ENCODE results near the gene FHIT.
A peak's percentile ranks its signal among the peaks of the same experiment; 100 is the strongest.

The FHIT gene

DNA sequence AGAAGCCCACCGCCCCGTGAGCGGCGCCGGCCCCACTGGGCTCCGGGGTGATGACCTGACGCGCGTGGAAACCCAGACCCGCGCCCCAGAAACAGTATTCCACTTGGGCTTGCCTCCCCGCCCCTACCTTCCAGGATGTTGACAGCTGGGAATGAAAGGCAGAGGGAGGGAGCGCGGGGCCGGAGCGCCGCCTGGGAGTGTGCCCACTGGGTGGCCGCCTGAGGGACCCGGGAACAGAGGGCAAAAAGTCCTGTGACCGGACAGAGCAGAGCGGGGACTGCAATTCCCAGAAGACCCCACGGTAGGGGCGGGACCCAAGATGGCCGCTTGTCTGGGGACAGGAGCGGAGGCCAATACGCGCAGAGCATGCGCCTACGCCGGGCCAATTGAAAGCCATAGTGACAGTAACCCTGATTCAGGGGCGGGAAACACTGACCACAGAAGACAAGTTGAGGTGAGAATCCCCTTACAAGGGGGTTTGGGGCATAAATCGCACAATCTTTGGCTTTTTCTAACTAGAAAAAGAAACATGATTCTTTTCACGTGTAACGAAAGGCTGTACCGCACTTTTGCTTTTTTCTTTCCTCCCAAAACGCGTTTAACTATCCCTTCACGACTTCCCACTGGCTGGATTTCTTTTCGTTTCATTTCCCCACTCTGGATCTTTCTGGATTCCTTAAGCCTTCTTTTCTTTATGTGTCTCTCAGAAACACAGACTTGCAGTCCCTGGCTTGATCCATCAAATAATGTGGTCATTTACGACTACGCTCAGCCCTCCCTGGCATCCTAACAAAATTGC lies at the start of gene FHIT:
FHIT (minus strand) TSS at position 279 of the 799 bp plus-strand sequence.
- peak; percentile 82 to 91 (median 83) for DNase-seq

DNA sequence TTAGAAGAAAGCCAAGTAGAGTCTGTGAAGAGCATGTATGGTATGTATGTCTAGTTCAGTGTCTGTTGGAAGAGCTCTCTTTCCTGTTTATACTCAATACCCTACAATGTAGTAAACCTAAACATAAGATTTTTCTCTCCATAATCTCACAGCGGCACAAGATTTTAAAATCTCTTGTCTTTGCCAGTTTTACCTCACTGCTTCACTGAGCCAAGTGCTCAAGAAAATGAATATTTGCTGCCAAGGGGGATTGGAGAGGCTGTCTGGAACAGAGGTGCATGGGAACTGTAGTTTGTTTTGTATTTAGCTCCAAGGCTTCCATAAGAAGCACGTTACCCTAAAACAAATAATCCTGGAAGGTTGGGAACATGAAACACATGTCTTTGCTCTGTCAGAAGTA lies 49.5 kb upstream of the FHIT start:
- no peak for DNase-seq

DNA sequence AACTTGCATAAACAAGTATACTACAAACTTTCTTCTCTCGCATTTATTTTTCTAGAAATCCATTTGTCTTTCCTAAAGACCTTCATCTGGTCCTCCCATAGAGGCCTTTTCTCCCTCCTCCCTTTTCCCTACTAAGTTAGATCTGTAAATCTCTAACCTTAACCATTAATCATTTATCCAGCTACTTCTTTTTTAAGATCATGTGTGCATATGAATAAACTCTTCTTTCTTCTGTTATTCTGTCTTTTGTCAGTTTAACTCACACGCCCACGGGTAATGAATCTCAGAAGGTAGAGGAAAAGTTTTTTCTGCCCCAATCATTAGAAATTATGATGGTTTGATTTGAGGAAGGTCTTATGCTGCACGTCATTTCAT lies 48.7 kb upstream of the FHIT start:
- DNase-seq = no peak

DNA sequence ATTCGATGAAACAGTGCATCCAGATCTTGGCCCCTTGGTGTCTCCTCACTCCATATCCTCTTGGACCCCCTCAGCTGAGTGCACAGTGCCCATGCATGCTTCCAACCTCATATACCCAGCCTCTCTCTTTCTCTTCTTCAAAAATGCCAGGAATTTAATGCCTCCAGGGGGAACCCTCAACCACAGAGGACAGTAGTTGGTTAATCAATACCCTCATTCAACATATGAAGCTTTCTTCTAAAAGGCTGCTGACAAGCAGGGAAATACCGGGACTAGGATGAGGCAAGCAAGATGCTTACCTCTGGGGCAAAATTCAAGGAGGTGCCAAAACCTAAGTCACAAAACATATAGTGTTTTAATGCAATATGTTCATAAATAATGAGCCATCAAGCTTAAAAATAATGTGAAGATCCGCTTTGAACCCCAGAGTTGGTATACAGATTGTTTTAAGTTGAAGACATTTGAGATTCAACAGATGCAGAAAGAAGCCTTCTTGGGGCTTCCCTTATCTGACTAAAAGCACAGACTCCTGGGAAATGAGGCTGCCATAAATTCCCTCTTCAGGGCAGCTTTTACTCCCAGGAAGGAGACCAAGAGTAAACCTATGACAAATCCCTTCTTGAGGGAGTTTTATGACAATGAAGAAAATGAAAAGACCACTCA lies 48.2 kb upstream of the FHIT start:
- no peak for DNase-seq

DNA sequence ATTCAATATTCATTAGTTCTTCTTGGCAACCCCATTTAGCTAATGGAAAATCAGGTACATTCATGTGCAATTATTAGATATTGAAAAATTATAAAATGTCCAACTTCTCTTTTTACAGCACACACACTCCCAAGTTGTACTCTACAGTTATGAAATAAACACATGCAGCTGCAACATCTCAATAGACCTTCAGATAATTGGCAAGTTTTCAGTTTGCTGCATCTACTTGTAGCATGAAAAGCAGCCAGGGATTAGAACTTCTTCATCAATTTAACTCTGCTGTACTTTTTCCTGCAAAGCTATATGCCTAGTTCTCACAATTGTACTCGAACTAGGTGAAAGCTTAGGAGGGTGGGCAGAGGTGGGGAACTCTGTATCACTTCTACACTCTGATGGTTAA lies 46.6 kb upstream of the FHIT start:
- no peak for DNase-seq

DNA sequence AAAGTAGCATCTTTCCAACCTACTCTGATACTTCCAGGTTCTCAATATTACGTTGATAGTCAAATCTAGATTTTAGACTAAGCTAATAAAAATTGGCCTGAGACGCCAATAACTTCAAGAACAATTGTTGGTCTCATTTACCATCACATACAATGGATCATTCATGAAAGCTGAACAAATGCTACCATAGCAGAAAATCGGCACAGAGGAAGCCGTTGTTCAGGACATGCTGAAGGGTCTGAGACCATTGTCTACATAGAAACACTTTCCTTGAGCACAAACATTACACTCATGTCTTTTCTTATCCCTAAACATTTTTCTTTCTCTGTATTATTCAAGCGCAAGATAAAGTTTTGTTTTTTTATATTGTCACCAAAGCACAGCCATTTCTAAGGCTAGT lies 37.2 kb upstream of the FHIT start:
- no peak for DNase-seq

DNA sequence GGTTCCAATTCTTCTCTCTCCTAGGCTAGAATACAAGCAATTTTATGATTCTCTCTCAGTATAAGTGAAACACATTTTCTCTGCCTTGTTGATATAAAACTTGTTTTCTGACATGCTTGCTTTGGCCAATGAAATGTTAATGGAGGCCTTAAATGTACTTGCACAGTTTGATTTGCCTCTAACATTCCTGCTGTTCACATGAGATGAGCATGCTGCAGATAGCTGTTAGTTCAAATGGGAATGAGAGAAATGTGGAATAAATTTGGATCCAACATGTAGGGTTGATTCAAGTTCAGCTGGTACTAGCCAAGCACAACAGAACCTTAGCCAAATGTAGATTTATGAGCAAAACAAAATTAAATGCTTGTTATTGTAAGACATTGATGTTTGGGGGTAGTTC lies 32.6 kb upstream of the FHIT start:
- no peak for DNase-seq

DNA sequence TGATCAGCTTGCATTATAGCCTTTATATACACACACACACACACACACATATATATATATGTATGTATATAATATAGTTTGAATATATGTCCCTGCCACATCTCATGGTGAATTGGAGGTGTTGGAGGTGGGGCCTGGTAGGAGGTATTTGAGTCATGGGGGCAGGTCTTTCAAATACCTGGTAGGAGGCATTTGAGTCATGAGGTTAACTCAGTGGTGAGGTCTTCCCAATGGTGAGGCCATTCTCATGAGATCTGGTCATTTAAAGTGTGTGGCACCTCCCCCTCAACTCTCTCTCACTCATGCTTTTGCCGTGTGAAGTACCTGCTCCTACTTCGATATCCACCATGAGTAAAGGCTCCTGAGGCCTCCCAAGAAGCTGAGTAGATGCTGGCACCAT lies 27.5 kb upstream of the FHIT start:
- no peak for DNase-seq

DNA sequence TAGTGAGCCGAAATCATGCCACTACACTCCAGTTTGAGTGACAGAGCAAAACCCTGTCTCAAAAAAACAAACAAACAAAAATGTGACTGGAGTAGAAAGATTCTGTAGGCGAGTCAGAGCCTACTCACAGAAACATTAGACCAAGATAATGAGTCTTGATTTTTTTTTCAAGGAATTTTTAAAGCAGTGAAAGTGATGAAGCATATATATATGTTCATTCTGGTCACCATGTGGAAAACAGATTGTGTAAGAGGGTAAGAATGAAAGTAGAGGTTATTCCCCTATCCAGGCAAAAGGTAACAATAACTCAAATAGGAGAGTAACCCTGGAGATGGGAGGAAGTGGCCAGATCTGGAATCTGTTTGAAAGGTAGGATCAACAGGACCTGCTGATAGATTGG lies 26.2 kb upstream of the FHIT start:
- DNase-seq = no peak

DNA sequence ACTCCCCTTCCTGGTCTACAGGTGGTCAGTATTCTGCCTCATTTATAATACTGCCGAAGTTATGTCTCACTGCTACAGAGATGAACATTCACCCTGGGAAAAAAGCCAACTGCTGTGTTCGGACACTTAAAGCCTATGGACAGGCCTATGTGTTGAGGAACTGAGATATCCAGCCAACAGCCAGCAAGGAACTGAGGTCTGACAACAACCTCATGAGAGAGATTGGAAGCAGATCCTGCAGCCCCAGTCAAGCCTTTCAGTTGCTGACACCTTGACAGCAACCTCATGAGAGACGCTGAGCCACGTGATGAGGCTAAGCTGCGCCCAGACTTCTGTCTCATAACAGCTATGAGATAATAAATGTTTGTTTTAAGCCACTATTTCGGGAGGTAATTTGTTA lies 18.2 kb upstream of the FHIT start:
- peak in 1 of 3 experiments; percentile 29 for DNase-seq

DNA sequence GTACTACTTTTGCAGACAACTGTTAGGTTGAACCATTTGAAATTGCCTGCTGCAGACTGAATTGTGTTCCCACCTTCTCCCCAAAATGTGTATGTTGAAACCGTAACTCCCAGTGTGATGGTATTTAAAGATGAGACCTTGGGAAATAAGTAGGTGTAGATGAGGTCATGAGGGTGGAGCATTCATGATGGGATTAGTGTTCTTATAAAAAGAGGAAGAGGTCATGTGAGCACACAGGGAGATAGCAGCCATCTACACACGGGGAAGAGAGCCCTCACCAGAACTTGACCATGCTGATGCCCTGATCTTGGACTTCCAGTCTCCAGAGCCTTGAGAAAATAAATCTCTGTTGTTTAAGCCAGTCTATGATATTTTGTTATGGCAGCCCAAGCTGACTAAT lies 17.4 kb upstream of the FHIT start:
- DNase-seq = no peak

DNA sequence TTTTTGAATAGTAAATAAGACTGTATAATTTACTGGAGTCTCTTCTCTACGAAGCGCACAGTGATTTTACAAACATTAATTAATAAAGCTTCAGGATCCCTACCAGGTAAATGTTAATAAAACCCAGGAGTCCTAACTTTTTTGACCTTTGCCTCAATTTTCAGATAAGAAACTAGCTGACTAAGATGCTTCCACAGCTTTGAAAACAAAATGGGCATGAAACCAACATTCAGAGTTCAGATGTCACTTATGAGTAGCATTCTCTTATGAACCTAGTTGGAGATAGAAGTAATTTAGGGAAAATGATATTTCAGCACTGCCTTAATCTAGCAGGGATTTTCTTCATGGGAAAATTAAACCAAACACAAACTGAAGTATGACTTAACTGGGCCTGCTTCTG lies 13.0 kb upstream of the FHIT start:
- DNase-seq = no peak

DNA sequence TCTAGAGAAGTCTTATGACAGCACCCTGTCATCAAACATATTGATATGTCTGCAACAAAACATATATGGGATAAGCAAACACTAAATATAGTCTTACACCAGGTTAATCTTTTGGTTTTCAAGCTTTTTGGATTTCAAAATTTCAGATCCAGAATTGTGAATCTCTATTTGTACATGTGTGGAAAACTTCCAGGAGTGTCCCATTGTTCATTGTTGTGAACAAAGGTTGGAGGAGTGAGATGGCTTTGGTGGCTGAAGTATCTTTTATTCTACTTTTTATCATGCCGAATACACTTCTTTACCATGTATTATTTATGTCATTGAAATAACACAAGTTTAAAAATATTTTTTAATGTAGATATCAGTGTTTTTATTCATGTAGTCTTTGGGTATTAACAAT lies 5.9 kb upstream of the FHIT start:
- DNase-seq = no peak

DNA sequence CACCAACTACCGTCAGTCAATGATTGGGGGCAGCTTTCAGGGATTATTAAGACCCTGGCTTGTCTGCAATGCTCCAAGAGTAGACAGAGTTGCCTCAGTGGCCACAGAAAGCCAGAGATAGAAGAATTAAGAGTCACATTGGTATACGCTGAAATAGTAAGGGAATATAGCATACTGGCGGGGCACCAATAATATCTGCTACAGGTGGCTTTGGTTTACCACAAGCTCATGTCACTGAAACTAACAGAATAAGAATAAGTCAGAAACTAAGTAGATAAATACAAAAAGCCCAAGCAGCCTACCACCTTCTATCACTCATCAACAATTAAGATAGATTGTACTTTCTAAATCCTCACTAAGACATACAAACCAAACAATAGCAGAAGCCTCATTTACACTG lies 2.5 kb upstream of the FHIT start:
- no peak for DNase-seq

DNA sequence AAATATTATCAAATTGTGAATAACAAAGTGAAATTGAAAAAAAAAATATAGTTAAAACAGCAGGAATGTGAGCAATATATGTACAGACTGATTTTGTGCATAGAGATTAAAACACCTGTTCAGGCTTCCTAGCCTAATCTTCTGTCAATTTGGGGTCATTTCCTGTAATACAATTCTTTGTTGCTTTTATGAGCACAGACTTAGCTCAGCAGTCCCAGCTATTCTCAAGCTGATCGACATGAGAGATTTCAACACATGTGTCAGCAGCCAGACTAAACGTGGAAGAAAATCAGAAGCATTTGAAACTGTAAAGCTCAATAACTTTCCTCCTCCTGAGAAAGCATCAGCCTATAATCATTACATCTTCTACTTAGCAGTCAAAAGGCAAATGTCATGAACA lies 1.6 kb upstream of the FHIT start:
- DNase-seq = no peak

DNA sequence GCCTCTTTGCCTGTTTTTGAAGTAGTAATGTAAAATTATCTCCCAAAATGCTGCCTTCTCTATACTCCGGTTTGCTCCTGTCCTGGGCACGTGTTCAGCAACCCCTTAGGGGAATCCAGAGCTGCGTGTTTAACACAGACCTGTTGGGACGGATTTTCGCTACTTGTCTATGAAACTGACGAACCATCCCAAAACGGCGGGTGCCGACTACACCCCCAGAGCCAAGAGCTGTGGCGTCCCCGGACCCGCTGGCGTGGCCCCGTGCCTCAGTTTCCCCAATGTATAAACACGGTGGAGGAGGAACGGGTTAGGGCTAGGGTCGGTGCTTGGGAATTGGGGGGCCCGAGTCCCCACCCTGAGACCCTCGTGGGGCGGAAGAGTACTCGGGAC lies 473 bp downstream of the FHIT start:
- DNase-seq = no peak

DNA sequence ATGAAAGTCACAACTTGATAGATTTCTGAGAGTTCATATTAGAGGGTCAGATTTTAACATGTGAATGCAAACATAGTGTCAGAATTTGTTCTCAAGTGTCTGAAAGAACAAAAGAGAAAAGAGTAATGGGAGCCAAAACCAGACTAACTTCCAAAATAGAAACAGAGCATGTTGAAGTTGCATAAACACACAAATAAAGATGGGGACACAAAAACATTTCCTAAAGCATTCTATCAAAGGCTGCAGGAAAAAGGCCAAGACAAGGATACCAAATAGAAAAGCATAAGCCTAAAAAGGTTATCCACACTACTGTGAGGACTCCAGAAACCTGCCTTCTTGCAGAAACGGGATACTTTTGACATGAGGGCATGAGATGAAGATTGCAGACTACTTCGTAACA lies 2.8 kb downstream of the FHIT start:
- DNase-seq = no peak

DNA sequence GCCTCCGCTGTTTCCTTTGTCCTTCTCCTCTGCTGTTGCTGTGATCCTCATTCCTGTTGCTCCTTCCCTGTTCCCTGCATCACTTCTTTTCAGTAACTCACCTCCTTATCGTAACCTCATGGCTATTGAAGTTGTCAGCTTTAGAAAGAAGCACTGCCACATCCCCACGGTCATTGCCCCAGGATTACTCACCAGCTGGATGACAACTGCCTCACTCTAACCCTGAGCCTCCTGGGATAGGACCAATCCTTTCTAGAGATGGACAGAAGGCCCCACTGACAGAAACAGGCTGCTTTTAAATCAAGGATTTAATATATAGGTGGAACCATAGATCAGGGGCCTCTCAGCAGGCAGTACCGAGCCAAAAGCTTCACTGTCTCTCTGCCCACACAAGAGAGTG lies 4.1 kb downstream of the FHIT start:
- DNase-seq = no peak

DNA sequence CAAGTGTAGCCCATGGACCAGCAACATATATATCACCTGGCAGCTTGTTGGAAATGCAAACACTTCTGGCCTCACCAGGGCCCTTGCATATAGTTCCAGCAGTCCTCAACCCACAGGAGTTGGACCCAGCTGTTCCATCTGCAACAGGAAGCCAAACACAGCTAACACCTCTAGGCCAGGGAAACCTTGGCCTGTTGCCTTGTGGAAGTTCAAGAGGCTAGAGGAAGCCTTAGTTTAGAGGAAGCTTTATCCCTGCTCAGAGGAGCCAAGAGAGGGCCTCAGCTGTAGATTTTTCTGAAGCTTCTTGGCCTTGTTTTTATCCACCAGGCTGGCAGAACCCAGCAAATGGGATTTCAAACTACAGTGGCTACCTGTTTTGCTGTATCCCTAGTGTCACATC lies 11.4 kb downstream of the FHIT start:
- DNase-seq = no peak

DNA sequence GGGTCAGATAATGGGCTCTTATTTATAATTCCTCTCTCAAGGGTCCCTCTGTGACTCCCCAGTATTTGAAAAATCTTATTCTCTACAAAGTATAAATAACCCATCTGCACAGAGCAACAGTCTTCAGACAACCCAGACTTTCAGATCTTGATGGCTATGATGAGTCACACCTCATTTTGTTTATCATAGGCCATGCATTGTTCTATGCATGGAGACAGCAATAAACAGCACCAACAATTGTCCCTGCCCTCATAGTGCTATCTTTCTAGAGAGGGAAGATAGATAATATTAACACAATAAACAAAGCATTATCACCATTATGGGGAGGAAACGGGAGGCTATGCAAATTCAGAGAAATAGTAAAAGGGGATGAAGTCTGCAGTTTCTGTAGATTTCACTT lies 13.4 kb downstream of the FHIT start:
- DNase-seq = no peak

DNA sequence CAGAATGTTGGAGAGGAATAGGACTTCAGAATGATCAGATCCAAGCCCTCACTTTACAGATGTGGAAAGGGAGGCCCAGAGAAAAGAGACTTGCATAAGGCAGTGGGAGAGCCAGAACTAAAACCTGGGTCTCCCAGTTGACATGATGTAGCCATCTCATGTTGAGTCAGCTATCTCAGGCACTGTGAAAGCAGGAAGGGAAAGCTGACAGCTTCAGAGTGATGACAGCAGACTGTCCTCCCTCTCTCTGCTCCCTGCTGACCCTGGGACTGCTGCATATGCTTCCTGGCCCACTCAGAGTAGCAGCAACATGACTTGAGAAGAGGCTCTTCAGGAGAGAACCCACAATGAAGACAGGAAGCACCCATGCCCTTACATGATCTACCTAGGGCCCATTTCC lies 14.7 kb downstream of the FHIT start:
- DNase-seq = no peak

DNA sequence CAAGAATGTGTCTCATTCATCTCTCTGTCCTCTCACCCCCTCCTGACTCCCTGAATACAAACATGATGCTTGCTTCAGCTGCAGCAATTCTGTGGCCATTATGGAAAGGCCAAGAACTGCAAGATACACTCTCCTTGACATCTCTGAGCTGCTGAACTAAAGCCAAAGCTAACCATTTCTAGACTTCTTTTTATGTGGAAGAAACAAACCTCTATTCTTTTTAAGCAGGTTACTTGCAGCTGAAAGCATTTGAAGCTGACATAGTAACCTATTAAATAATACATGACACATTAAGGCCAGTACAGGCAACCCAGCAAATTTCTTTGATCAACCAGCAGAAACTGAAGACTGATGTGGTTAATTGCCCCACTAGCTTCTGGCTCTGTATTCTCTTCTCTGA lies 17.5 kb downstream of the FHIT start:
- no peak for DNase-seq

DNA sequence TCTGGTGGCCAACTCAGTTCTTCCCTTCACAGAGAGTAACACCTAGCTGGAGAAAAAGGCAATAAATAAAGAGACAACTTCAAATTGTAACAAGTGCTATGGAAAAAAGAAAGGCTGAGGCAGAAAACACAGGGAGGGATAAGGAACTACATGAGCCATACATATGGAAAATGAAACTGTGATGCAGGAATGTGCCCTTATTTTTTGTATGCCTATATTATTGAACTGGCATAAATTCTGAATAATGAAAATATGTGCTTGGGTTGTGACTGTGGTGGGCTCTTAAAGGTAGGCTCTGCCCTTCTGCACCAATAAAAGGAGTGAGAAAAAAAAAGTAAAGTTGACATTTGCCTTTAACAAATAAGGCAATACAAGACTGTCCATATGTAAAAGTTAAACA lies 19.6 kb downstream of the FHIT start:
- DNase-seq = no peak

DNA sequence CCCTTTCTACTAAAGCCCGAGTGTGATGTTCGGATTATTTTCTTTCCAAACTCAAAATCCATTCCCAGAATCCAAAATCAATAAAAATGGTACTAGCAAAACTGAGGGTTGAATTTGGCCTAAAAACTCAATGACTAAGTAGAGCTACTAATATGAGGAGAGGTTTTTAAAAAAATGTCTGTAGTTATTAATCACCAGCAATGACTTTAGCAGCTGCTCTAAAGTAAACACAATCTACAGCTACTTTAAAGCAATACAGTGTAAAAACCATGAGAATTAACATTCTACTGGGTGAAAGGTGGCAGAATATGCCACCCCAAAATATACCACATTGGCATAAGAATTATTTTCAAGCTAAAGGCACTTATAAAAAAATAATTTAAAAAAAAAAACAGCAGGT lies 23.5 kb downstream of the FHIT start:
- DNase-seq = peak in 1 of 3 experiments; percentile 49

DNA sequence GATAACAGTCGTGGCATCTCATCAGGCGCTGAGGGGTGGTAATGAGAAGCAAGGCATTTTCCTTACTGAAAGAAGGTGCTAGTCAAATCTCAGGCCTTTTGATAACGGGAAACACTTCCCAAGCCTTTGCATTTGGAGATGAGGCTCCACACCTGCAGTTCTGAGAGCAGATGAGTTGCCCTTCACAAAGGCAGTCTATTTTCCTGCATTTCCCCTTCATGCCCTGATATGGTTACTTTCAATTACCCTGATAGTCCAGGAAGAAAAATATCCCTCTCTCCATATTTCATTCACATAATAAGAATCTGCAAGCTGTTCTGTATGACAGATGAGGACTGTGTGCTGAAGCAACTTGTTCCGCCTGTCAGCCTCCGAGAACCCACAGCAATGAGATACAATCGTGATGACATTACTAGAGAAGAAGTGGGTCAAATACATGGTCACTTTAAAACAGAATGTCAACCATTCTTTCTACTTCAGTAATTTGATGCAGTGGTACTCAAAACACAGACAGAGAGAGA lies 25.0 kb downstream of the FHIT start:
- DNase-seq = no peak
